PC-3 (cell line): ENCODE measurements around the gene RIMKLA.

Experiments used
- EZH2phosphoT487 ChIP-seq: fragments of 300-600 bp; sonication (generic); IDR thresholded peaks from 2 replicates; pipeline ENCODE4 v1.6.1; 2018; ENCODE audit warnings: mild to moderate bottlenecking, antibody characterized with exemption, low read length, borderline replicate concordance
- TF ChIP-seq, protein P1 (sequence below): fragments of 300-600 bp; sonication (generic); conservative IDR thresholded peaks from 2 replicates; pipeline ENCODE4 v1.5.1; 2017; ENCODE audit warnings: antibody characterized with exemption, low read depth, mild to moderate bottlenecking, low read length

DNA sequence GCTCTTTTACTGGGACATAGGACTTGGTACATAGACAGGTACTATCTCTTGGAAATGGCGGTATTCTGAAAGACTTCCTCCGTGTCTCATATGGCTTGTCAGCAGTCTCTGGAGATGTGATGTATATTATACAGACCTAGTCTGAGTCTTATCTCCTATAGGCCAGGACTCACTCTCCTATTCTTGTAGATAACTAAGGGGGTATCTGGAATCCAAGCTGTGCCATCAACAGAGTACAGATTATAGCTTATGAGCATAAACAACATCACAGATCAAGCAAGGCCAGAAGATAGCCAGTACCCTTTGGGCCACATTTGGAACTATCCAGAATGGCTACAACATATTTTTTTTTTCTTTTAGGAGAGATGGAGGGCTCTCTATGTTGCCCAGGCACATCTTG is 16.1 kb upstream of the RIMKLA start:
- TF ChIP-seq, protein P1, sequence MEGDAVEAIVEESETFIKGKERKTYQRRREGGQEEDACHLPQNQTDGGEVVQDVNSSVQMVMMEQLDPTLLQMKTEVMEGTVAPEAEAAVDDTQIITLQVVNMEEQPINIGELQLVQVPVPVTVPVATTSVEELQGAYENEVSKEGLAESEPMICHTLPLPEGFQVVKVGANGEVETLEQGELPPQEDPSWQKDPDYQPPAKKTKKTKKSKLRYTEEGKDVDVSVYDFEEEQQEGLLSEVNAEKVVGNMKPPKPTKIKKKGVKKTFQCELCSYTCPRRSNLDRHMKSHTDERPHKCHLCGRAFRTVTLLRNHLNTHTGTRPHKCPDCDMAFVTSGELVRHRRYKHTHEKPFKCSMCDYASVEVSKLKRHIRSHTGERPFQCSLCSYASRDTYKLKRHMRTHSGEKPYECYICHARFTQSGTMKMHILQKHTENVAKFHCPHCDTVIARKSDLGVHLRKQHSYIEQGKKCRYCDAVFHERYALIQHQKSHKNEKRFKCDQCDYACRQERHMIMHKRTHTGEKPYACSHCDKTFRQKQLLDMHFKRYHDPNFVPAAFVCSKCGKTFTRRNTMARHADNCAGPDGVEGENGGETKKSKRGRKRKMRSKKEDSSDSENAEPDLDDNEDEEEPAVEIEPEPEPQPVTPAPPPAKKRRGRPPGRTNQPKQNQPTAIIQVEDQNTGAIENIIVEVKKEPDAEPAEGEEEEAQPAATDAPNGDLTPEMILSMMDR: no peak
- no peak for TF ChIP-seq EZH2phosphoT487
